ENCODE measurements around the gene MGRN1. TPM values are rescaled to one million over a fixed set of nuclear protein-coding genes. Genes with fewer than 3 reads are reported as not detected.

MGRN1 gene
- total and polyA plus RNA-seq, 3 donors from 2014 or later, result 34.7 to 91.1 (median 89.7) TPM

GRCh38 chr16:4618645-4619418 lies 5.8 kb upstream of the MGRN1 start:
- H3K27ac ChIP-seq, result no peak overlapping the region

DNA sequence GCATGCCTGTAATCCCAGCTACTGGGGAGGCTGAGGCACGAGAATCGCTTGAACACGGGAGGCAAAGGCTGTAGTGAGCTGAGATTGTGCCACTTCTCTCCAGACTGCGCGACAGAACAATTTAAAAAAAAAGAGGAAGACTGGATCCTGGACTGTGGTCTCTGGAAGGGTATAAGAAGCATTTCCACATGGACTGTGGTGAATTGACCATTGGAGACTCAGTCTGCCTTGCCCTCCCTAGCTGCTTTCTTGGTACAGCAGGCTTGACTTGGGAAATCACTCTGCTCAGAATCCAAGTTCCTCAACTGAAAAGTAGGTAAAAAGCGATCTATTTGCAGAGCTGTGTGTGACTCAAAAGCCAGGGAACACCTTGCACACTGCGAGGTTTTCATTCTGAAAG lies 1.0 kb upstream of the MGRN1 start:
- TF ChIP-seq POLR2A (IDR thresholded peaks at IDR 0.05) (no peak), CTCF (IDR thresholded peaks at IDR 0.05) (no peak)
- WGBS, 2 donors, result 65 to 71% methylated on average over 7 of the region's 7 CpGs
- H3K9me3 ChIP-seq, result no peaks in the 10 kb centered on the region
- H3K4me3 ChIP-seq, result no peak overlapping the region
- no peaks in the 10 kb centered on the region for H3K36me3 ChIP-seq (ENCODE audit: low read depth, missing control alignments)
- no peak overlapping the region for H3K27ac ChIP-seq
- no peaks in the 10 kb centered on the region for H3K27me3 ChIP-seq
- DNase-seq, result no peak
- H3K4me1 ChIP-seq, result peaks cover 14% of the 10 kb centered on the region
- intact Hi-C loops (cut with DNase I; ENCODE audit: low total_unique reads), result no loop called here

More at GRCh38 chr16:4618645-4619418, 5.8 kb upstream of the MGRN1 start:
- TF ChIP-seq POLR2A (IDR thresholded peaks at IDR 0.05) (no peak), CTCF (IDR thresholded peaks at IDR 0.05) (no peak)
- intact Hi-C loops (cut with DNase I; ENCODE audit: low total_unique reads), result loop anchor here (10.0 kb wide), 1 partner anchor 76 kb away; the partner anchor contains the start of gene NUDT16L1
- Histone ChIP-seq H3K4me1 (peaks cover 17% of the 10 kb centered on the region), H3K4me3 (no peak overlapping the region), H3K27me3 (no peaks in the 10 kb centered on the region), H3K9me3 (no peaks in the 10 kb centered on the region), H3K36me3 (ENCODE audit: low read depth, missing control alignments) (no peaks in the 10 kb centered on the region)
- 81 to 83% methylated on average over 3 to 8 of the region's 8 CpGs for WGBS, 2 donors
- DNase-seq, result no peak

DNA sequence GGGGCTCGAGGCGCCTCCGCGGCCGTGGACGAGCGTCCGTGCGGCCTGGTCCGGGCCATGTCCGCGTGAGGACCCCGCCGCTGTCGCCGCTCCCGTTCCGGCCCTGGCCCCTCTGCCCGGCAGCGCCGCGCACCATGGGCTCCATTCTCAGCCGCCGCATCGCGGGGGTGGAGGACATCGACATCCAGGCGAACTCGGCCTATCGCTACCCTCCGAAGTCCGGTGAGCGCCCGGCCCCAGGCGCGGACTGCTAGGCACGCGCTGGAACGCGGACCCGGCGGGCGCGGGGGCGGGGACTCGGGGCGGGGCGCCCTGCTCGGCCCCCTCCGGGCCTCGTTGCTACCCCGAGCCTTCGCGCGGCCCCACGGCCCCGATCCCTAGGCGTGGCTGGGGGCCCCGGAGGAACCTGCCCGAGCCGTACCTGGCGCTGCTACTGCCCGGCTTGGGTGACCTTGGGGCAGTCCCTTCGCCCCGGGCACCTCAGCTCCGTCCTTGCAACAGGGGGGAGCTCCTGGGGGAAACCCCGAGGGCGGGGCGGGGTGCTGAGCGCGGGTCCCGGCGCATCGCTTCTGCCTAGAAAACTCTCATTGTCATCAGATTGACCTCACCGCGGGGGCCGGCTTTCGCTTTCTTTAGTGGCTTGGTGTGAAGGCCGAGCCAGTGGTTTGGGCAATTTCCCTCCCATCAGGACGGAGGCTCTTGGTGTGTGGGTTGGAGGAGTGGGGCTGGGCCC lies 367 bp downstream of the MGRN1 start:
- DNase-seq, result peak; percentile 72
- intact Hi-C loops (cut with DNase I; ENCODE audit: low total_unique reads), result no loop called here
- peaks cover 14% of the 10 kb centered on the region for H3K4me1 ChIP-seq
- no peak for TF ChIP-seq CTCF (IDR thresholded peaks at IDR 0.05)
- peak; percentile 82 for TF ChIP-seq POLR2A (IDR thresholded peaks at IDR 0.05)
- H3K9me3 ChIP-seq, result no peaks in the 10 kb centered on the region
- no peaks in the 10 kb centered on the region for H3K27me3 ChIP-seq
- H3K36me3 ChIP-seq (ENCODE audit: low read depth, missing control alignments), result no peaks in the 10 kb centered on the region
- H3K4me3 ChIP-seq, result peak overlapping the region; percentile 72 to 99
- WGBS, 2 donors, result 0% methylated on average over 2 to 29 of the region's 80 CpGs
- peak overlapping the region; percentile 85 to 97 for H3K27ac ChIP-seq

GRCh38 chr16:4625560-4626159 lies 1.0 kb downstream of the MGRN1 start:
- TF ChIP-seq CTCF (IDR thresholded peaks at IDR 0.05) (no peak), POLR2A (IDR thresholded peaks at IDR 0.05) (no peak)
- H3K27me3 ChIP-seq, result no peaks in the 10 kb centered on the region
- WGBS, 2 donors, result 5 to 8% methylated on average over 10 to 11 of the region's 11 CpGs

More at GRCh38 chr16:4625560-4626159, 1.0 kb downstream of the MGRN1 start:
- peak overlapping the region; percentile 85 to 97 for H3K27ac ChIP-seq
- H3K9me3 ChIP-seq, result no peaks in the 10 kb centered on the region
- intact Hi-C loops (cut with DNase I; ENCODE audit: low total_unique reads), result no loop called here
- DNase-seq, result no peak
- H3K4me3 ChIP-seq, result peak overlapping the region; percentile 72 to 99
- no peaks in the 10 kb centered on the region for H3K36me3 ChIP-seq (ENCODE audit: low read depth, missing control alignments)
- H3K4me1 ChIP-seq, result peaks cover 14% of the 10 kb centered on the region

All from testis (tissue), 3 donors.